GM19438 (cell line): ENCODE measurements around the gene PAK1.

Experiments used
- ATAC-seq: cut with Tn5 transposase; IDR thresholded peaks from one replicate; pipeline ENCODE4 v1.9.1; 2021; ENCODE audit warnings: low read depth; ENCODE audit not compliant: unreplicated experiment

Gene PAK1

GRCh38 chr11:77278595-77279506, 195.0 kb downstream of the PAK1 start:
- no peak for ATAC-seq

GRCh38 chr11:77276271-77276670, 197.6 kb downstream of the PAK1 start:
- no peak for ATAC-seq
